ENCODE results near the gene COX18. TPM values are rescaled to one million over a fixed set of nuclear protein-coding genes. Genes with fewer than 3 reads are reported as not detected.

The COX18 gene
- total and polyA plus RNA-seq, 12 donors, result 8.3 to 59.5 (median 28.5) TPM

DNA sequence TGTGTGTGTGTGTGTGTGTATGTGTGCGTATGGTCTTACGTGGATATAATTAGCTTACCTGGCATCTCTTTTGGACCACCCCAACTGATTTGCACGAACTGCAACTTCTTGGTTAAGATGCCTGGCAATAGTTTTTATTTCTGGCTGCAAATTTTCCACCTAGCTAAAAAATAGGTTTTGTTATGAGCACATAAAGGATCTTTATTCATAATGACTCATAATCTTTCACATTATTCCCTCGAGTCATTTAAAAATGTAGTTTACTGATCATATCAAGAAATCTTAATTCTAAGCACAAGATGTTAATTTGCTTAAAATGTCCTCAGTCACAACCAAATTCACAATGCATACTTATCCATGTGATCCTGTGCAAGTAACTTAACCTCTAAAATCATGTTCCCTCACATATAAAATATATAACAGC, 1.5 kb downstream of the COX18 start:
- TF ChIP-seq, protein P1, sequence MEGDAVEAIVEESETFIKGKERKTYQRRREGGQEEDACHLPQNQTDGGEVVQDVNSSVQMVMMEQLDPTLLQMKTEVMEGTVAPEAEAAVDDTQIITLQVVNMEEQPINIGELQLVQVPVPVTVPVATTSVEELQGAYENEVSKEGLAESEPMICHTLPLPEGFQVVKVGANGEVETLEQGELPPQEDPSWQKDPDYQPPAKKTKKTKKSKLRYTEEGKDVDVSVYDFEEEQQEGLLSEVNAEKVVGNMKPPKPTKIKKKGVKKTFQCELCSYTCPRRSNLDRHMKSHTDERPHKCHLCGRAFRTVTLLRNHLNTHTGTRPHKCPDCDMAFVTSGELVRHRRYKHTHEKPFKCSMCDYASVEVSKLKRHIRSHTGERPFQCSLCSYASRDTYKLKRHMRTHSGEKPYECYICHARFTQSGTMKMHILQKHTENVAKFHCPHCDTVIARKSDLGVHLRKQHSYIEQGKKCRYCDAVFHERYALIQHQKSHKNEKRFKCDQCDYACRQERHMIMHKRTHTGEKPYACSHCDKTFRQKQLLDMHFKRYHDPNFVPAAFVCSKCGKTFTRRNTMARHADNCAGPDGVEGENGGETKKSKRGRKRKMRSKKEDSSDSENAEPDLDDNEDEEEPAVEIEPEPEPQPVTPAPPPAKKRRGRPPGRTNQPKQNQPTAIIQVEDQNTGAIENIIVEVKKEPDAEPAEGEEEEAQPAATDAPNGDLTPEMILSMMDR (IDR thresholded peaks at IDR 0.05), result no peak
- TF ChIP-seq POLR2A (IDR thresholded peaks at IDR 0.05), result no peak
- H3K36me3 ChIP-seq (replicated peaks in 1 of 2), result no peaks in the 10 kb centered on the region
- peaks cover 7 to 15% of the 10 kb centered on the region in 2 donors for H3K4me1 ChIP-seq (replicated peaks in 1 of 2)
- 36 to 47% (median 40%) methylated on average over 4 of the region's 4 CpGs for WGBS, 4 donors
- H3K27ac ChIP-seq, result peak overlapping the region; percentile 95 to 100 (median 97)
- H3K27me3 ChIP-seq, result no peaks in the 10 kb centered on the region
- no peak for DNase-seq
- H3K9me3 ChIP-seq (replicated peaks in 1 of 3), result no peaks in the 10 kb centered on the region
- intact Hi-C loops (cut with DNase I), result loop anchor here (10.0 kb wide), 2 partner anchors 187 to 197 kb away; partner anchors contain the start of gene ANKRD17 (in 1 of the 2)
- peak overlapping the region in 3 of 4 donors; percentile 62 to 91 (median 76) for H3K4me3 ChIP-seq

DNA sequence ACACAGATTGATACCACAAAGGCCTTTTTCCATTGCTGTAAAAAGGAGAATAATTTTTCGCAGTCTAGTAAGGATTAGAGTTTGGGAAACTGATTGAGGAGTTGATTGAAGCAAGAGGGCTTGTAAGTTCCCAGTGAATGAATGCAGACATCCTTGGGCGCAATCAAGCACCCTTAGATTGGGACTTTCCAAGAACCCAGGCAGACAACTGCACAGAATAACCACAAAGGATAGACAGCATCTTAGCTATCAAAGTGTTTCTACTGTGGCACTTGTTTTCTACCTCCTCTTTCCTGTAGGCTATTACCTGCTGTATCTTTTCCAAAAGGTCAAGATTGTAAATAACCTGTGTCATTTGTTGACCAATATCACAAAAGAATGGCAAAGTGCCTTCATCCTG, 2.6 kb downstream of the COX18 start:
- H3K27me3 ChIP-seq, result no peaks in the 10 kb centered on the region
- intact Hi-C loops (cut with DNase I), result loop anchor here (10.0 kb wide), 2 partner anchors 188 to 198 kb away; partner anchors contain the start of gene ANKRD17 (in 1 of the 2)
- no peak overlapping the region for H3K27ac ChIP-seq
- DNase-seq, result no peak
- peaks cover 7 to 15% of the 10 kb centered on the region in 2 donors for H3K4me1 ChIP-seq (replicated peaks in 1 of 2)
- peaks cover 0 to under 1% of the 10 kb centered on the region in 2 donors for H3K36me3 ChIP-seq (replicated peaks in 1 of 2)
- TF ChIP-seq, protein P1 (IDR thresholded peaks at IDR 0.05), result no peak
- no peak for TF ChIP-seq POLR2A (IDR thresholded peaks at IDR 0.05)
- 94 to 97% (median 96%) methylated on average over 2 of the region's 2 CpGs for WGBS, 4 donors
- no peak overlapping the region for H3K4me3 ChIP-seq
- no peaks in the 10 kb centered on the region for H3K9me3 ChIP-seq (replicated peaks in 1 of 3)

DNA sequence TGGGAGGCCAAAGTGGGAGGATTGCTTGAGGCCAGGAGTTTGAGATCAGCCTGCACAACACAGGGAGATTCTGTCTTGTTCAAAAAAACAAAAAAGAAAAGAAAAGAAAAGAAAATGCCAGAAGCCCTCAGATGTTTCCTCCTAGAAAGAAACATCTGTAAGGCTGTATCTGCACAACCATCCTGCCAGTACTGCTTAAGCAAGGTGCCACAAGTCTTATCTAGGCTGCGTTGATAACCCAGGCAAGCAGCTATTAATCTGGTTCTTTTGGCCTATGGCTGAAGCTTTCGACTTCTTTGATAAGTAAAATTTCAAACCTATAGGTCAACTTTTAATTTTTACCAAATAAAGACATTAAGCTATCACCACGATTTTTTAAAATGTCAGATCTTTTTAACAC, 3.1 kb downstream of the COX18 start:
- H3K36me3 ChIP-seq (replicated peaks in 1 of 2), result peaks cover 0 to 5% of the 10 kb centered on the region in 2 donors
- intact Hi-C loops (cut with DNase I), result loop anchor here (10.0 kb wide), 2 partner anchors 188 to 198 kb away; partner anchors contain the start of gene ANKRD17 (in 1 of the 2)
- no peaks in the 10 kb centered on the region for H3K27me3 ChIP-seq
- 85 to 88% (median 85%) methylated on average over 3 of the region's 3 CpGs for WGBS, 4 donors
- no peak for TF ChIP-seq POLR2A (IDR thresholded peaks at IDR 0.05)
- TF ChIP-seq, protein P1 (IDR thresholded peaks at IDR 0.05), result no peak
- no peaks in the 10 kb centered on the region for H3K9me3 ChIP-seq (replicated peaks in 1 of 3)
- DNase-seq, result no peak
- no peak overlapping the region for H3K27ac ChIP-seq
- no peak overlapping the region for H3K4me3 ChIP-seq
- peaks cover 7 to 15% of the 10 kb centered on the region in 2 donors for H3K4me1 ChIP-seq (replicated peaks in 1 of 2)

DNA sequence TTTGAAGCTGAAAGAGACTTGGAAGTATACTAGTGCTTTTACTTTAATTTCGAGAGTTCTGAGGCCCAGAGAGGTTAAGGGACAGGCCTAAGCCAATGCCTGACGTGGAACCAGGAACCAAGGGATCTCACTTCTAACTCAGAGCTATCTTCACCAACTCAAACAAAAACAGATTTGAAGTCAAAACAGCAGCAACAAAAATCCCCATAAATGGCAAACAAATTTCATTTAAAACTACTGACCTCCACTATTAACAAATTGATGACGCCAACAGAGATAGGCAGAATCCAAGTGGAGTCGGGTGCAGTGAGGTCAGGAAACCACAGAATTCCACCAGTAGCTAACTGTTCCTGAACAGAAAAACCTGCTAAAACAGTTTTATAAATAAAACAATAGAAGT, 5.0 kb downstream of the COX18 start:
- intact Hi-C loops (cut with DNase I), result loop anchor here (10.0 kb wide), 2 partner anchors 190 to 200 kb away; partner anchors contain the start of gene ANKRD17 (in 1 of the 2)
- H3K4me1 ChIP-seq (replicated peaks in 1 of 2), result peaks cover 7 to 11% of the 10 kb centered on the region in 2 donors
- H3K27me3 ChIP-seq, result no peaks in the 10 kb centered on the region
- 72 to 90% (median 82%) methylated on average over 4 of the region's 4 CpGs for whole genome bisulfite sequencing, 4 donors
- H3K9me3 ChIP-seq (replicated peaks in 1 of 3), result no peaks in the 10 kb centered on the region
- H3K27ac ChIP-seq, result no peak overlapping the region
- H3K36me3 ChIP-seq (replicated peaks in 1 of 2), result peaks cover 0 to 24% of the 10 kb centered on the region in 2 donors
- DNase-seq, result no peak
- no peak for TF ChIP-seq POLR2A (IDR thresholded peaks at IDR 0.05)
- no peak overlapping the region for H3K4me3 ChIP-seq
